GM12878 (cell line): Measurements from ENCODE around the gene TRABD2A. TPM values are rescaled to one million over a fixed set of nuclear protein-coding genes. Genes with fewer than 3 reads are reported as not detected.
A peak's percentile ranks its signal among the peaks of the same experiment; 100 is the strongest.

ENCODE experiments used
- ATAC-seq: fragments of 200-7000 bp; cut with Tn5 transposase; 3 replicates; pipeline ENCODE4 v1.9.1; 2020; ENCODE audit warnings: mild to moderate bottlenecking, moderate library complexity
- BruUV-seq: library from RNA; stranded (reverse); fragments of 400-500 nt; replicated peaks from 2 replicates; lab custom pipeline; 2021; lab: Mats Ljungman, UMichigan
- CTCF ChIA-PET: fragments of 300-600 bp; sonication (Branson Sonifier 250); formaldehyde crosslinking; extraction: SDS; loops from one replicate; lab custom pipeline; 2021; ENCODE audit warnings: inconsistent platforms; lab: Yijun Ruan, JAX
- POLR2A ChIA-PET: fragments of 350-600 bp; formaldehyde crosslinking; extraction: SDS; loops from one replicate; lab custom pipeline; 2021; ENCODE audit warnings: inconsistent platforms; lab: Charles Lee
- RAD21 ChIA-PET: fragments of 300-600 bp; sonication (Branson Sonifier 250); formaldehyde crosslinking; loops from one replicate; lab custom pipeline; 2023; ENCODE audit warnings: antibody characterized with exemption; ENCODE audit not compliant: unreplicated experiment; lab: Charles Lee
- SMC1A ChIA-PET: fragments of 300-600 bp; sonication (Branson Sonifier 250); formaldehyde crosslinking; loops from one replicate; lab custom pipeline; 2023; ENCODE audit not compliant: unreplicated experiment, uncharacterized antibody; lab: Charles Lee
- DNase-seq: peaks from one replicate; pipeline ENCODE4 v3.0.0-alpha.2; 2011; ENCODE audit warnings: low read depth, low spot score
- FAIRE-seq: peaks from 3 replicates; lab custom pipeline; 2011; peaks lifted over from hg19 to GRCh38; lab: Jason Lieb, UNC
- H2AFZ ChIP-seq: 2 replicates; pipeline ENCODE4 v1.6.0; 2011; ENCODE audit warnings: low read depth, low read length, control low read depth; ENCODE audit not compliant: control insufficient read depth
- H3K27ac ChIP-seq: 2 replicates; pipeline ENCODE4 v1.5.1; 2011; ENCODE audit warnings: control low read depth; ENCODE audit not compliant: control insufficient read depth, insufficient read depth
- H3K27me3 ChIP-seq, 2 experiments: replicated peaks in 1 of 2; 2 replicates each; pipeline versions ENCODE4 v1.6.0 to v1.6.1; 2011; ENCODE audit warnings: low read length in 1 of 2; ENCODE audit not compliant: control insufficient read depth in 2 of 2, insufficient read depth in 2 of 2
- H3K36me3 ChIP-seq, 2 experiments: 2 replicates each; pipeline ENCODE4 v1.5.1; 2011; ENCODE audit warnings: low read length in 1 of 2; ENCODE audit not compliant: control insufficient read depth in 2 of 2, insufficient read depth in 2 of 2
- H3K4me1 ChIP-seq: 2 replicates; pipeline ENCODE4 v1.6.1; 2011; ENCODE audit warnings: mild to moderate bottlenecking, low read length, moderate library complexity, mixed read lengths; ENCODE audit not compliant: control insufficient read depth, insufficient read depth
- H3K4me2 ChIP-seq: 2 replicates; pipeline ENCODE4 v1.6.0; 2011; ENCODE audit warnings: control low read depth; ENCODE audit not compliant: control insufficient read depth, insufficient read depth
- H3K4me3 ChIP-seq: fragments of 200-600 bp; sonication (generic); 2 replicates; pipeline ENCODE4 v1.5.1; 2016
- H3K79me2 ChIP-seq: 2 replicates; pipeline ENCODE4 v1.6.0; 2011; ENCODE audit warnings: low read length; ENCODE audit not compliant: control insufficient read depth, insufficient read depth
- H3K9ac ChIP-seq: 2 replicates; pipeline ENCODE4 v1.8.0; 2011; ENCODE audit warnings: low read length, control low read depth, mixed read lengths; ENCODE audit not compliant: control insufficient read depth, insufficient read depth
- H3K9me3 ChIP-seq: replicated peaks from 3 replicates; pipeline ENCODE4 v1.5.1; 2011; ENCODE audit warnings: mild to moderate bottlenecking, low read length; ENCODE audit not compliant: control insufficient read depth, insufficient read depth
- H4K20me1 ChIP-seq: 2 replicates; pipeline ENCODE4 v1.6.0; 2011; ENCODE audit not compliant: control insufficient read depth, insufficient read depth
- CEBPB ChIP-seq, 2 experiments: fragments of 150-350 bp in 1 of 2; IDR thresholded peaks; 2 replicates each; pipeline ENCODE4 v1.6.1; 2012 to 2014; ENCODE audit warnings: low read depth in 2 of 2, low read length in 2 of 2, borderline replicate concordance in 1 of 2, inconsistent platforms in 1 of 2
- MTA2 ChIP-seq: fragments of 450-650 bp; IDR thresholded peaks from 2 replicates; pipeline ENCODE4 v1.6.1; 2016; ENCODE audit warnings: low read depth, mild to moderate bottlenecking, moderate library complexity
- NR2C2 ChIP-seq: IDR thresholded peaks from 2 replicates; pipeline ENCODE4 v1.6.1; 2011; ENCODE audit warnings: borderline replicate concordance, low read depth; ENCODE audit not compliant: control insufficient read depth, insufficient read length
- PAX5 ChIP-seq: IDR thresholded peaks from 2 replicates; pipeline ENCODE4 v1.6.1; 2011; ENCODE audit warnings: low read depth, low read length, borderline replicate concordance
- PAX8 ChIP-seq: fragments of 450-650 bp; IDR thresholded peaks from 2 replicates; pipeline ENCODE4 v1.6.1; 2017; ENCODE audit warnings: mild to moderate bottlenecking, moderate library complexity
- SREBF1 ChIP-seq: IDR thresholded peaks from 2 replicates; pipeline ENCODE4 v1.6.1; 2012; ENCODE audit warnings: mild to moderate bottlenecking, low read length
- SREBF2 ChIP-seq: IDR thresholded peaks from 2 replicates; pipeline ENCODE4 v1.6.1; 2012; ENCODE audit warnings: mild to moderate bottlenecking, low read length
- STAT1 ChIP-seq: fragments of 450-650 bp; conservative IDR thresholded peaks from 2 replicates; pipeline ENCODE4 v1.6.1; 2014; ENCODE audit warnings: antibody characterized with exemption, mild to moderate bottlenecking
- SUPT20H ChIP-seq: IDR thresholded peaks from 2 replicates; pipeline ENCODE4 v1.6.1; 2011; ENCODE audit warnings: low read depth, mild to moderate bottlenecking, low read length, moderate library complexity, borderline replicate concordance; ENCODE audit not compliant: control insufficient read depth
- ZNF24 ChIP-seq: fragments of 450-650 bp; IDR thresholded peaks from 2 replicates; pipeline ENCODE4 v1.6.1; 2017; ENCODE audit warnings: antibody characterized with exemption, mild to moderate bottlenecking
- ZNF622 ChIP-seq: fragments of 450-650 bp; IDR thresholded peaks from 2 replicates; pipeline ENCODE4 v1.6.1; 2017; ENCODE audit warnings: mild to moderate bottlenecking, inconsistent platforms
- WGBS: methylation state at CpG from one replicate; pipeline ENCODE4 v1.1.6; 2016; ENCODE audit warnings: low lambda C conversion rate; ENCODE audit not compliant: insufficient replicate concordance, insufficient coverage; ENCODE audit errors: missing lambda C conversion rate; 5-methylcytosine and 5-hydroxymethylcytosine counted together
- in situ Hi-C: fragments of 300-500 bp; cut with MboI; formaldehyde crosslinking; loops from 9 replicates; pipeline ENCODE4 v1.14.3; 2018; ENCODE audit warnings: mixed read lengths
- intact Hi-C: fragments of 100-400 bp; cut with micrococcal nuclease; formaldehyde crosslinking; loops from one replicate; pipeline ENCODE4 v1.14.2; 2022; ENCODE audit not compliant: unreplicated experiment
- polyA plus RNA-seq, 11 experiments: library from polyadenylated mRNA; depleted of rRNA in 4 of 11; unstranded in 6 of 11; stranded (reverse) in 5 of 11; fragments of >200 nt; fragmentation: Nextera tagmentation in 4 of 11; fragmentation: Illumina TruSeq in 1 of 11; extraction: Ambion mirVana in 4 of 11; extraction: Trizol in 1 of 11; gene quantifications; 1 replicate in 1 of 11; 2 replicates in 10 of 11; pipeline versions ENCODE4 v1.2.1 to v1.2.3, GENCODE V29; 2011 to 2016; ENCODE audit warnings: inconsistent platforms in 2 of 11, missing spikeins in 2 of 11, low read depth in 1 of 11
- total RNA-seq, 4 experiments: library from RNA; depleted of rRNA in 3 of 4; stranded (reverse); fragments of >200 nt in 3 of 4; fragmentation: Illumina TruSeq in 1 of 4; extraction: Trizol in 1 of 4; gene quantifications; 2 replicates each; pipeline versions ENCODE4 v1.2.1 to v1.2.3, GENCODE V29; 2013 to 2021
- TF ChIP-seq, protein P1 (sequence below): IDR thresholded peaks from 2 replicates; pipeline ENCODE4 v1.6.1; 2011; ENCODE audit warnings: borderline replicate concordance, low read depth, mild to moderate bottlenecking, moderate library complexity, low read length; ENCODE audit not compliant: insufficient read depth, poor library complexity, severe bottlenecking
- TF ChIP-seq, protein P2 (sequence below): fragments of 450-650 bp; IDR thresholded peaks from 2 replicates; pipeline ENCODE4 v1.6.1; 2014; ENCODE audit warnings: mild to moderate bottlenecking
- TF ChIP-seq, protein P3 (sequence below): IDR thresholded peaks from 2 replicates; pipeline ENCODE4 v1.6.1; 2012; ENCODE audit warnings: low read depth, low read length, improper control_type of control experiment
- TF ChIP-seq, protein P4 (sequence below): fragments of 450-650 bp; formaldehyde crosslinking; IDR thresholded peaks from 2 replicates; pipeline ENCODE4 v1.5.0; 2022; ENCODE audit warnings: mild to moderate bottlenecking, missing genetic modification characterization

The TRABD2A gene
- total and polyA plus RNA-seq, 10 of the 15 experiments (the other 5 are each of a cell fraction or from before 2014, with no cell fraction given): 1.4 to 7.6 (median 4.1) TPM

DNA sequence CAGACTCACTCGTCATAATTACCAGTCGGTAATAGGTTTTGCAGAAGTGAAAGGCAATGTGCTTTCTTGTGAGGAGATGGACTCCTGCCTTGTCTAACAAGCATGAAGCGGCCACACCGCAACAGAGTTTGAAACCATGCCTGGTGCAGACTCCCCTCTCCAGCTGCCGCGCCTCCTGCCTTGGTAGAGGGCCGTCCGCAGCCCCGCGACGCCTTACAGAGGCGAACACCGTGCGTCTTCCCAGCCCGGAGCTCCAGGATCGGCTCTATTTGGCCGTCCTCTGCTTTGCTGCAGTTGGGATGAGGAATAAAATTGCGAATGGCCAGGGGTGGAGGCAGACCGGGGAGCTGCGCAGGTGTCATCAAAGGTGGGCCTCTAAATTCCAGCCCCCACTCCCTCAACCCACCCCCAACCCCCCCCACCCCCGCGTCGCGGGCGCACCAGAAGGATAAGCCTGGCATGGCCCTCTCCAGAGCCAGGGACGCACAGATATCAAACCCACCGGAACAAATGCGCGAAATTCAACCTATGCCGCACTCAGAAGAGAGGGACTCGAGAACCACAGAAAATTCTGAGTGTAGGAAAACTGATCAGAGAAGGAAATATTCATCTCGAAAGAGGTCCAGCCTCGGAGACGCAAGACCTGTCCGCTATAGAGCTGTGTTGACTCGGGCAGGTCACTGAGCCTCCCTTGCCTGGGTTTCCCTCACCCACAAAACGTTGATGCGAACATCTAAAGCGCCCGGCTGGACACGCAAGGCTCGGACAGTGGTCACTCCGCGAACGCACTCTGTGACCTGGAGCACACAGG is 1.1 kb downstream of the TRABD2A start:
- peaks cover 16% of the 10 kb centered on the region for H3K4me1 ChIP-seq
- 3% methylated on average over 45 of the region's 45 CpGs for WGBS
- H3K9me3 ChIP-seq: no peaks in the 10 kb centered on the region
- ATAC-seq (peak; percentile 79), DNase-seq (no peak), FAIRE-seq (peak; percentile 59)
- ChIA-PET POLR2A (interaction anchor here (0.6 to 3.1 kb wide), 8 partner anchors 9 to 93 kb away, joined by 3 to 11 read pairs (median 4); no protein-coding TSS in a partner anchor), CTCF (interaction anchor here (1.0 to 11.1 kb wide), 11 partner anchors 9 to 145 kb away, joined by 3 to 133 read pairs (median 5); no protein-coding TSS in a partner anchor), SMC1A (interaction anchor here (0.9 to 5.4 kb wide), 12 partner anchors 9 to 67 kb away, joined by 3 to 83 read pairs (median 4); no protein-coding TSS in a partner anchor), RAD21 (interaction anchor here (0.6 to 7.6 kb wide), 19 partner anchors 9 to 511 kb away, joined by 3 to 74 read pairs (median 4); no protein-coding TSS in a partner anchor)
- H3K36me3 ChIP-seq: no peaks in the 10 kb centered on the region
- H2AFZ ChIP-seq: no peak overlapping the region
- no peaks in the 10 kb centered on the region for H3K79me2 ChIP-seq
- H3K9ac ChIP-seq: no peak overlapping the region
- in situ Hi-C loops: loop anchor here (10.0 kb wide), 1 partner anchor 405 kb away; no protein-coding TSS in a partner anchor
- H3K4me3 ChIP-seq: peak overlapping the region; percentile 67
- peak overlapping the region; percentile 97 for H3K4me2 ChIP-seq
- H3K27ac ChIP-seq: no peak overlapping the region
- intact Hi-C loops: loop anchor here (5.0 kb wide), 2 partner anchors 62 to 133 kb away; no protein-coding TSS in a partner anchor
- no peaks in the 10 kb centered on the region for H4K20me1 ChIP-seq
- peaks cover 0 to 9% of the 10 kb centered on the region in 2 experiments; a peak in 3 of 4 replicates for H3K27me3 ChIP-seq
- no TSS peak for BruUV-seq
- no peak for TF ChIP-seq SREBF2
- no peak for TF ChIP-seq NR2C2
- TF ChIP-seq, protein P1, sequence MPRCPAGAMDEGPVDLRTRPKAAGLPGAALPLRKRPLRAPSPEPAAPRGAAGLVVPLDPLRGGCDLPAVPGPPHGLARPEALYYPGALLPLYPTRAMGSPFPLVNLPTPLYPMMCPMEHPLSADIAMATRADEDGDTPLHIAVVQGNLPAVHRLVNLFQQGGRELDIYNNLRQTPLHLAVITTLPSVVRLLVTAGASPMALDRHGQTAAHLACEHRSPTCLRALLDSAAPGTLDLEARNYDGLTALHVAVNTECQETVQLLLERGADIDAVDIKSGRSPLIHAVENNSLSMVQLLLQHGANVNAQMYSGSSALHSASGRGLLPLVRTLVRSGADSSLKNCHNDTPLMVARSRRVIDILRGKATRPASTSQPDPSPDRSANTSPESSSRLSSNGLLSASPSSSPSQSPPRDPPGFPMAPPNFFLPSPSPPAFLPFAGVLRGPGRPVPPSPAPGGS: no peak
- no peak for TF ChIP-seq STAT1
- no peak for TF ChIP-seq ZNF24
- TF ChIP-seq, protein P2, sequence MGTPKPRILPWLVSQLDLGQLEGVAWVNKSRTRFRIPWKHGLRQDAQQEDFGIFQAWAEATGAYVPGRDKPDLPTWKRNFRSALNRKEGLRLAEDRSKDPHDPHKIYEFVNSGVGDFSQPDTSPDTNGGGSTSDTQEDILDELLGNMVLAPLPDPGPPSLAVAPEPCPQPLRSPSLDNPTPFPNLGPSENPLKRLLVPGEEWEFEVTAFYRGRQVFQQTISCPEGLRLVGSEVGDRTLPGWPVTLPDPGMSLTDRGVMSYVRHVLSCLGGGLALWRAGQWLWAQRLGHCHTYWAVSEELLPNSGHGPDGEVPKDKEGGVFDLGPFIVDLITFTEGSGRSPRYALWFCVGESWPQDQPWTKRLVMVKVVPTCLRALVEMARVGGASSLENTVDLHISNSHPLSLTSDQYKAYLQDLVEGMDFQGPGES: no peak
- no peak for TF ChIP-seq PAX8
- no peak for TF ChIP-seq ZNF622
- TF ChIP-seq, protein P3, sequence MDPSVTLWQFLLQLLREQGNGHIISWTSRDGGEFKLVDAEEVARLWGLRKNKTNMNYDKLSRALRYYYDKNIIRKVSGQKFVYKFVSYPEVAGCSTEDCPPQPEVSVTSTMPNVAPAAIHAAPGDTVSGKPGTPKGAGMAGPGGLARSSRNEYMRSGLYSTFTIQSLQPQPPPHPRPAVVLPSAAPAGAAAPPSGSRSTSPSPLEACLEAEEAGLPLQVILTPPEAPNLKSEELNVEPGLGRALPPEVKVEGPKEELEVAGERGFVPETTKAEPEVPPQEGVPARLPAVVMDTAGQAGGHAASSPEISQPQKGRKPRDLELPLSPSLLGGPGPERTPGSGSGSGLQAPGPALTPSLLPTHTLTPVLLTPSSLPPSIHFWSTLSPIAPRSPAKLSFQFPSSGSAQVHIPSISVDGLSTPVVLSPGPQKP: no peak
- TF ChIP-seq, protein P4, sequence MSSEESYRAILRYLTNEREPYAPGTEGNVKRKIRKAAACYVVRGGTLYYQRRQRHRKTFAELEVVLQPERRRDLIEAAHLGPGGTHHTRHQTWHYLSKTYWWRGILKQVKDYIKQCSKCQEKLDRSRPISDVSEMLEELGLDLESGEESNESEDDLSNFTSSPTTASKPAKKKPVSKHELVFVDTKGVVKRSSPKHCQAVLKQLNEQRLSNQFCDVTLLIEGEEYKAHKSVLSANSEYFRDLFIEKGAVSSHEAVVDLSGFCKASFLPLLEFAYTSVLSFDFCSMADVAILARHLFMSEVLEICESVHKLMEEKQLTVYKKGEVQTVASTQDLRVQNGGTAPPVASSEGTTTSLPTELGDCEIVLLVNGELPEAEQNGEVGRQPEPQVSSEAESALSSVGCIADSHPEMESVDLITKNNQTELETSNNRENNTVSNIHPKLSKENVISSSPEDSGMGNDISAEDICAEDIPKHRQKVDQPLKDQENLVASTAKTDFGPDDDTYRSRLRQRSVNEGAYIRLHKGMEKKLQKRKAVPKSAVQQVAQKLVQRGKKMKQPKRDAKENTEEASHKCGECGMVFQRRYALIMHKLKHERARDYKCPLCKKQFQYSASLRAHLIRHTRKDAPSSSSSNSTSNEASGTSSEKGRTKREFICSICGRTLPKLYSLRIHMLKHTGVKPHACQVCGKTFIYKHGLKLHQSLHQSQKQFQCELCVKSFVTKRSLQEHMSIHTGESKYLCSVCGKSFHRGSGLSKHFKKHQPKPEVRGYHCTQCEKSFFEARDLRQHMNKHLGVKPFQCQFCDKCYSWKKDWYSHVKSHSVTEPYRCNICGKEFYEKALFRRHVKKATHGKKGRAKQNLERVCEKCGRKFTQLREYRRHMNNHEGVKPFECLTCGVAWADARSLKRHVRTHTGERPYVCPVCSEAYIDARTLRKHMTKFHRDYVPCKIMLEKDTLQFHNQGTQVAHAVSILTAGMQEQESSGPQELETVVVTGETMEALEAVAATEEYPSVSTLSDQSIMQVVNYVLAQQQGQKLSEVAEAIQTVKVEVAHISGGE: no peak
- no peak for TF ChIP-seq CEBPB (IDR thresholded peaks at IDR 0.05; ENCODE audit: borderline replicate concordance in 1 of 2, low read depth in 2 of 2, low read length in 2 of 2)
- TF ChIP-seq PAX5: peak; percentile 54
- TF ChIP-seq SUPT20H: no peak
- peak; percentile 66; the same call in 1 of the 2 replicates for TF ChIP-seq MTA2
- TF ChIP-seq SREBF1: no peak
